HEK293 (cell line): Measurements from ENCODE around the gene MEGF9.

Experiments used
- CTCF ChIA-PET: fragments of 350-600 bp; formaldehyde crosslinking; extraction: SDS; loops from one replicate; lab custom pipeline; 2021; ENCODE audit warnings: antibody characterized with exemption; lab: Yijun Ruan, JAX
- POLR2A ChIA-PET: fragments of 300-600 bp; formaldehyde crosslinking; extraction: SDS; loops from one replicate; lab custom pipeline; 2020; ENCODE audit warnings: antibody characterized with exemption, inconsistent platforms; lab: Yijun Ruan, JAX
- H3K27ac ChIP-seq: fragments of 200-500 bp; sonication (Bioruptor generic); 2 replicates; pipeline ENCODE4 v1.5.1; 2014; ENCODE audit warnings: low read depth, low read length, control low read depth, inconsistent platforms; ENCODE audit errors: extremely low read depth
- H3K36me3 ChIP-seq, 2 experiments: fragments of 200-500 bp in 1 of 2; sonication (Bioruptor generic) in 1 of 2; 1 replicate in 1 of 2; 2 replicates in 1 of 2; pipeline ENCODE4 v1.5.1; 2014 to 2017; ENCODE audit warnings: inconsistent platforms in 2 of 2, low read length in 2 of 2; ENCODE audit not compliant: control insufficient read depth in 2 of 2, insufficient read depth in 1 of 2
- H3K4me1 ChIP-seq: fragments of 200-500 bp; sonication (Bioruptor generic); 2 replicates; pipeline ENCODE4 v1.5.1; 2014; ENCODE audit warnings: mild to moderate bottlenecking, low read length, inconsistent platforms; ENCODE audit not compliant: control insufficient read depth, insufficient read depth
- H3K4me3 ChIP-seq: 2 replicates; pipeline ENCODE4 v1.5.1; 2011; ENCODE audit warnings: low read depth, mild to moderate bottlenecking, control low read depth, low read length, moderate library complexity
- H3K9me3 ChIP-seq: fragments of 200-500 bp; sonication (Bioruptor generic); 2 replicates; pipeline ENCODE4 v1.5.1; 2014; ENCODE audit warnings: low read depth, low read length, inconsistent platforms; ENCODE audit not compliant: control insufficient read depth, insufficient read depth
- IKZF3 ChIP-seq: fragments of 450-650 bp; IDR thresholded peaks from 2 replicates; pipeline ENCODE4 v1.5.0; 2018; ENCODE audit warnings: missing biosample characterization, mild to moderate bottlenecking, missing genetic modification characterization, moderate library complexity
- MYNN ChIP-seq: fragments of 450-650 bp; formaldehyde crosslinking; IDR thresholded peaks from 2 replicates; pipeline ENCODE4 v1.5.1; 2016; ENCODE audit warnings: missing biosample characterization, missing genetic modification characterization, borderline replicate concordance
- OSR2 ChIP-seq: fragments of 450-650 bp; formaldehyde crosslinking; IDR thresholded peaks from 2 replicates; pipeline ENCODE4 v1.5.1; 2016; ENCODE audit warnings: missing biosample characterization, missing genetic modification characterization
- ZNF2 ChIP-seq: fragments of 450-650 bp; formaldehyde crosslinking; IDR thresholded peaks from 2 replicates; pipeline ENCODE4 v1.5.1; 2016; ENCODE audit warnings: missing biosample characterization, missing genetic modification characterization
- ZNF335 ChIP-seq: fragments of 450-650 bp; formaldehyde crosslinking; conservative IDR thresholded peaks from 2 replicates; pipeline ENCODE4 v1.5.1; 2016; ENCODE audit warnings: missing biosample characterization, missing genetic modification characterization
- ZNF341 ChIP-seq: fragments of 450-650 bp; formaldehyde crosslinking; IDR thresholded peaks from 2 replicates; pipeline ENCODE4; 2016; ENCODE audit warnings: low read depth, missing biosample characterization, missing genetic modification characterization
- ZNF416 ChIP-seq: fragments of 450-650 bp; formaldehyde crosslinking; IDR thresholded peaks from 2 replicates; pipeline ENCODE4 v1.5.1; 2016; ENCODE audit warnings: missing biosample characterization, missing genetic modification characterization
- ZNF585B ChIP-seq: fragments of 450-650 bp; formaldehyde crosslinking; IDR thresholded peaks from 2 replicates; pipeline ENCODE4 v1.5.1; 2016; ENCODE audit warnings: missing biosample characterization, missing genetic modification characterization
- ZNF677 ChIP-seq: fragments of 450-650 bp; IDR thresholded peaks from 2 replicates; pipeline ENCODE4 v1.5.0; 2018; ENCODE audit warnings: missing biosample characterization, mild to moderate bottlenecking, missing genetic modification characterization, moderate library complexity
- ZNF785 ChIP-seq: fragments of 450-650 bp; formaldehyde crosslinking; IDR thresholded peaks from 2 replicates; pipeline ENCODE4 v1.5.1; 2016; ENCODE audit warnings: missing biosample characterization, missing genetic modification characterization
- ZSCAN23 ChIP-seq: fragments of 450-650 bp; formaldehyde crosslinking; IDR thresholded peaks from 2 replicates; pipeline ENCODE4 v1.5.1; 2016; ENCODE audit warnings: missing biosample characterization, missing genetic modification characterization
- TF ChIP-seq, protein P1 (sequence below): fragments of 450-650 bp; formaldehyde crosslinking; IDR thresholded peaks from 2 replicates; pipeline ENCODE4 v1.5.1; 2017; ENCODE audit warnings: missing biosample characterization, missing genetic modification characterization
- TF ChIP-seq, protein P2 (sequence below): fragments of 450-650 bp; IDR thresholded peaks from 2 replicates; pipeline ENCODE4 v1.5.1; 2018; ENCODE audit warnings: missing biosample characterization, mild to moderate bottlenecking, missing genetic modification characterization
- TF ChIP-seq, protein P3 (sequence below): fragments of 450-650 bp; formaldehyde crosslinking; optimal IDR thresholded peaks from 2 replicates; pipeline ENCODE3; 2016; ENCODE audit warnings: missing biosample characterization, mild to moderate bottlenecking, missing genetic modification characterization
- TF ChIP-seq, protein P4 (sequence below): fragments of 450-650 bp; formaldehyde crosslinking; IDR thresholded peaks from 2 replicates; pipeline ENCODE4 v1.5.1; 2016; ENCODE audit warnings: missing biosample characterization, missing genetic modification characterization, borderline replicate concordance

Gene MEGF9

DNA sequence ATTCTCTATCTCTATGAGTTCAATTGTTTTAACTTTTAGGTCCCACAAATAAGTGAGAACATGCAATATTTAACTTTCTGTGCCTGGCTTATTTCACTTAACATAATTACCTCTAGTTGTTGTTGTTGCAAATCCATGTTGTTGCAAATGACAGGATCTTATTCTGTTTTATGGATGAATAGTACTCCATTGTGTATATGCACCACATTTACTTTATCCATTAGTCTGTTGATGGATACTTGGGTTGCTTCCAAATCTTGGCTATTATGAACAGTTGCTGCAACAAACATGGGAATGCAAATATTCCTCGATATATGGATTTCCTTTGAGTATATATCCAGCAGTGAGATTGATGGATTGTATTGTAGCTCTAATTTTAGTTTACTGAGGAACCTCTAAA lies 36.3 kb downstream of the MEGF9 start:
- CTCF ChIA-PET: interaction anchor here (0.6 to 1.4 kb wide), 2 partner anchors 10 to 58 kb away, joined by 4 to 7 read pairs; no protein-coding TSS in a partner anchor
- Histone ChIP-seq H3K4me3 (no peak overlapping the region), H3K9me3 (no peaks in the 10 kb centered on the region), H3K27ac (no peak overlapping the region), H3K36me3 (no peaks in the 10 kb centered on the region), H3K4me1 (no peaks in the 10 kb centered on the region)
- TF ChIP-seq, protein P1, sequence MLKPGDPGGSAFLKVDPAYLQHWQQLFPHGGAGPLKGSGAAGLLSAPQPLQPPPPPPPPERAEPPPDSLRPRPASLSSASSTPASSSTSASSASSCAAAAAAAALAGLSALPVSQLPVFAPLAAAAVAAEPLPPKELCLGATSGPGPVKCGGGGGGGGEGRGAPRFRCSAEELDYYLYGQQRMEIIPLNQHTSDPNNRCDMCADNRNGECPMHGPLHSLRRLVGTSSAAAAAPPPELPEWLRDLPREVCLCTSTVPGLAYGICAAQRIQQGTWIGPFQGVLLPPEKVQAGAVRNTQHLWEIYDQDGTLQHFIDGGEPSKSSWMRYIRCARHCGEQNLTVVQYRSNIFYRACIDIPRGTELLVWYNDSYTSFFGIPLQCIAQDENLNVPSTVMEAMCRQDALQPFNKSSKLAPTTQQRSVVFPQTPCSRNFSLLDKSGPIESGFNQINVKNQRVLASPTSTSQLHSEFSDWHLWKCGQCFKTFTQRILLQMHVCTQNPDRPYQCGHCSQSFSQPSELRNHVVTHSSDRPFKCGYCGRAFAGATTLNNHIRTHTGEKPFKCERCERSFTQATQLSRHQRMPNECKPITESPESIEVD (tag by site-specific recombination): peak; percentile 63
- TF ChIP-seq OSR2 (tag by site-specific recombination) (no peak), MYNN (tag by site-specific recombination) (no peak)
- POLR2A ChIA-PET: no interaction called here

DNA sequence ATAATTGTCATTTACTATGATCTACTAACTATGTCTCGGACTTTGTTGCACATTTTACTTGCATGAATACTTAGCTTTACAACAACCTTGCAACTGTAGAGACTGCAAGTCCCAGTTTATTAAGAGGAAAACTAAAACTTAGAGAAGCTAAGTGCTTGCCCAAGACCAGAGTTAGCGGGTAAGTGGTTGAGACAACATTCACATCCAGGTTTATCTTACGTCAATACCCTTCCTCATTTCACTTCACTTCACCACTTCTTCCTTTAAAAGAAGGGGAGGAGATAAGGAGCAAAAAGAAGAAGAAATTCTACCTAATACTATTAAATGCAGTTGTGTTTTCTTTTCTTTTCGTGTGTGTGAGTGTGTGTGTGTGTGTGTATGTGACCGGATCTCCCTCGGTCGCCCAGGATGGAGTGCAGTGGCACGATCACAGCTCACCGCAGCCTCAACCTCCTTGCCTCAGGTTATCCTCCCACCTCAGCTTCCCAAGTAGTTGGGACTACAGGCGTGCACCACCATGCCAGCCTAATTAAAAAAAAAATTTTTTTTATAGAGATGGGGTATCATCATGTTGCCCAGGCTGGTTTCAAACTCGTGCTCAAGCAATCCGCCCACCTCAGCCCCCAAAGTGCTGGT lies 37.4 kb downstream of the MEGF9 start:
- CTCF ChIA-PET: interaction anchor here (0.5 to 1.4 kb wide), 2 partner anchors 49 to 57 kb away, joined by 3 to 7 read pairs; no protein-coding TSS in a partner anchor

DNA sequence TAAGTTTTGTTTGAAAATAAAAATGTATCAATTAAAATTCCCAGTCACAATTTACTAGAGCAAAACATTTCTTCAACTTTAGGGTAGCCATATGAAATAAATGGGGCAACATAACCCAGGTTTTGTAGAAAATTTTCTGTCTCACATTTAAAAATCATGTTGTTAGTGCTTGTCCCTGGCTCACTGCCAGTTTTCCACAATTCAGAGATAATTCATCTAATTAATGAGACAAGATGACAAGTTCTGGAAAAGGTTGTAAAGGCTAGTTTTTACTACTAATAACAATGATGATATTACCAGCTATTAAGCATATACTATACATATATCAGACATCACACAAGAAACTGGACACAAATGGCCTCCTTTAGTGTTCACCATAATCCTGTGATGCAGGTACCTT lies 45.9 kb downstream of the MEGF9 start:
- CTCF ChIA-PET: interaction anchor here (1.9 kb wide), 1 partner anchor 14 kb away, joined by 8 read pairs; no protein-coding TSS in a partner anchor
- TF ChIP-seq ZNF585B (no peak), IKZF3 (tag by site-specific recombination) (0 out of 2 replicates have a peak, but pooled peaks have one; percentile 21), ZNF341 (tag by site-specific recombination) (no peak)
- TF ChIP-seq, protein P1 (tag by site-specific recombination): peak; percentile 46; the same call in 1 of the 2 replicates
- TF ChIP-seq, protein P2, sequence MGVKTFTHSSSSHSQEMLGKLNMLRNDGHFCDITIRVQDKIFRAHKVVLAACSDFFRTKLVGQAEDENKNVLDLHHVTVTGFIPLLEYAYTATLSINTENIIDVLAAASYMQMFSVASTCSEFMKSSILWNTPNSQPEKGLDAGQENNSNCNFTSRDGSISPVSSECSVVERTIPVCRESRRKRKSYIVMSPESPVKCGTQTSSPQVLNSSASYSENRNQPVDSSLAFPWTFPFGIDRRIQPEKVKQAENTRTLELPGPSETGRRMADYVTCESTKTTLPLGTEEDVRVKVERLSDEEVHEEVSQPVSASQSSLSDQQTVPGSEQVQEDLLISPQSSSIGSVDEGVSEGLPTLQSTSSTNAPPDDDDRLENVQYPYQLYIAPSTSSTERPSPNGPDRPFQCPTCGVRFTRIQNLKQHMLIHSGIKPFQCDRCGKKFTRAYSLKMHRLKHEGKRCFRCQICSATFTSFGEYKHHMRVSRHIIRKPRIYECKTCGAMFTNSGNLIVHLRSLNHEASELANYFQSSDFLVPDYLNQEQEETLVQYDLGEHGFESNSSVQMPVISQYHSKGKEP (tag by site-specific recombination): peak; percentile 29; the same call in 1 of the 2 replicates
- TF ChIP-seq, protein P3, sequence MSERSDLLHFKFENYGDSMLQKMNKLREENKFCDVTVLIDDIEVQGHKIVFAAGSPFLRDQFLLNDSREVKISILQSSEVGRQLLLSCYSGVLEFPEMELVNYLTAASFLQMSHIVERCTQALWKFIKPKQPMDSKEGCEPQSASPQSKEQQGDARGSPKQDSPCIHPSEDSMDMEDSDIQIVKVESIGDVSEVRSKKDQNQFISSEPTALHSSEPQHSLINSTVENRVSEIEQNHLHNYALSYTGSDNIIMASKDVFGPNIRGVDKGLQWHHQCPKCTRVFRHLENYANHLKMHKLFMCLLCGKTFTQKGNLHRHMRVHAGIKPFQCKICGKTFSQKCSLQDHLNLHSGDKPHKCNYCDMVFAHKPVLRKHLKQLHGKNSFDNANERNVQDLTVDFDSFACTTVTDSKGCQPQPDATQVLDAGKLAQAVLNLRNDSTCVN (tag by site-specific recombination): no peak

More for the DNA sequence above, 37.4 kb downstream of the MEGF9 start:
- TF ChIP-seq, protein P1 (tag by site-specific recombination): no peak
- TF ChIP-seq ZSCAN23 (tag by site-specific recombination) (no peak), ZNF335 (tag by site-specific recombination) (no peak), ZNF416 (tag by site-specific recombination) (no peak), ZNF785 (tag by site-specific recombination) (no peak), ZNF677 (tag by site-specific recombination) (no peak), ZNF2 (tag by site-specific recombination) (no peak)
- TF ChIP-seq, protein P4, sequence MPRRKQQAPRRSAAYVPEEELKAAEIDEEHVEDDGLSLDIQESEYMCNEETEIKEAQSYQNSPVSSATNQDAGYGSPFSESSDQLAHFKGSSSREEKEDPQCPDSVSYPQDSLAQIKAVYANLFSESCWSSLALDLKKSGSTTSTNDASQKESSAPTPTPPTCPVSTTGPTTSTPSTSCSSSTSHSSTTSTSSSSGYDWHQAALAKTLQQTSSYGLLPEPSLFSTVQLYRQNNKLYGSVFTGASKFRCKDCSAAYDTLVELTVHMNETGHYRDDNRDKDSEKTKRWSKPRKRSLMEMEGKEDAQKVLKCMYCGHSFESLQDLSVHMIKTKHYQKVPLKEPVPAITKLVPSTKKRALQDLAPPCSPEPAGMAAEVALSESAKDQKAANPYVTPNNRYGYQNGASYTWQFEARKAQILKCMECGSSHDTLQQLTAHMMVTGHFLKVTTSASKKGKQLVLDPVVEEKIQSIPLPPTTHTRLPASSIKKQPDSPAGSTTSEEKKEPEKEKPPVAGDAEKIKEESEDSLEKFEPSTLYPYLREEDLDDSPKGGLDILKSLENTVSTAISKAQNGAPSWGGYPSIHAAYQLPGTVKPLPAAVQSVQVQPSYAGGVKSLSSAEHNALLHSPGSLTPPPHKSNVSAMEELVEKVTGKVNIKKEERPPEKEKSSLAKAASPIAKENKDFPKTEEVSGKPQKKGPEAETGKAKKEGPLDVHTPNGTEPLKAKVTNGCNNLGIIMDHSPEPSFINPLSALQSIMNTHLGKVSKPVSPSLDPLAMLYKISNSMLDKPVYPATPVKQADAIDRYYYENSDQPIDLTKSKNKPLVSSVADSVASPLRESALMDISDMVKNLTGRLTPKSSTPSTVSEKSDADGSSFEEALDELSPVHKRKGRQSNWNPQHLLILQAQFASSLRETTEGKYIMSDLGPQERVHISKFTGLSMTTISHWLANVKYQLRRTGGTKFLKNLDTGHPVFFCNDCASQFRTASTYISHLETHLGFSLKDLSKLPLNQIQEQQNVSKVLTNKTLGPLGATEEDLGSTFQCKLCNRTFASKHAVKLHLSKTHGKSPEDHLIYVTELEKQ: no peak
- no peak overlapping the region for H3K27ac ChIP-seq
- POLR2A ChIA-PET: no interaction called here
- H3K36me3 ChIP-seq: no peaks in the 10 kb centered on the region
- H3K4me1 ChIP-seq: no peaks in the 10 kb centered on the region
- H3K4me3 ChIP-seq: no peak overlapping the region
- H3K9me3 ChIP-seq: no peaks in the 10 kb centered on the region

More for the DNA sequence above, 45.9 kb downstream of the MEGF9 start:
- Histone ChIP-seq H3K27ac (no peak overlapping the region), H3K4me1 (no peaks in the 10 kb centered on the region; the same call in 1 of the 2 replicates), H3K4me3 (no peak overlapping the region), H3K9me3 (no peaks in the 10 kb centered on the region), H3K36me3 (no peaks in the 10 kb centered on the region)
- POLR2A ChIA-PET: no interaction called here
